Measurements from ENCODE around the gene SORT1. TPM values are rescaled to one million over a fixed set of nuclear protein-coding genes. Genes with fewer than 3 reads are reported as not detected.

SORT1 gene
- polyA plus RNA-seq, 1 of the 3 experiments (the other 2 are of a cell fraction): 8.5 TPM

- Histone ChIP-seq H3K27me3 (ENCODE audit: insufficient read depth) (no peaks in the 10 kb centered on the region), H3K27ac (ENCODE audit: low read depth in 2 of 2, low read length in 1 of 2) (no peak overlapping the region), H3K4me3 (ENCODE audit: low read depth in 2 of 2, low read length in 1 of 2) (no peak overlapping the region), H4K20me1 (ENCODE audit: insufficient read depth) (no peaks in the 10 kb centered on the region), H3K9me2 (no peaks in the 10 kb centered on the region), H3K79me2 (ENCODE audit: insufficient read depth) (no peaks in the 10 kb centered on the region), H3K4me2 (no peak overlapping the region), H3K9ac (no peak overlapping the region), H2AFZ (ENCODE audit: low read depth) (no peak overlapping the region), H3F3A (replicated peaks; ENCODE audit: insufficient read depth) (peaks cover 9% of the 10 kb centered on the region), H3K4me1 (ENCODE audit: control insufficient read depth in 1 of 2, insufficient read depth in 2 of 2, low read depth in 1 of 2, low read length in 1 of 2) (peaks cover 9 to 20% of the 10 kb centered on the region in 2 experiments), H3K36me3 (replicated peaks in 1 of 2; ENCODE audit: control insufficient read depth in 1 of 2, insufficient read depth in 2 of 2, low read length in 1 of 2) (no peaks in the 10 kb centered on the region), H3K9me3 (no peaks in the 10 kb centered on the region)
- DNase-seq: no peak
- TF ChIP-seq RFX5 (IDR thresholded peaks at IDR 0.05; ENCODE audit: low read length) (no peak), ELF1 (IDR thresholded peaks at IDR 0.05) (no peak), EZH2phosphoT487 (IDR thresholded peaks at IDR 0.05; ENCODE audit: borderline replicate concordance, low read depth) (no peak), CTCF (IDR thresholded peaks at IDR 0.05) (no peak), YY1 (IDR thresholded peaks at IDR 0.05; ENCODE audit: low read depth) (no peak), REST (IDR thresholded peaks at IDR 0.05; ENCODE audit: low read depth, low read length) (no peak), MEF2A (IDR thresholded peaks at IDR 0.05; ENCODE audit: borderline replicate concordance, low read depth) (no peak), TCF12 (IDR thresholded peaks at IDR 0.05) (no peak), EP300 (IDR thresholded peaks at IDR 0.05; ENCODE audit: borderline replicate concordance in 1 of 2, low read depth in 1 of 2, low read length in 1 of 2) (no peak), FOSL2 (IDR thresholded peaks at IDR 0.05; ENCODE audit: borderline replicate concordance, low read depth) (no peak), RCOR1 (IDR thresholded peaks at IDR 0.05; ENCODE audit: low read length) (no peak), GABPA (IDR thresholded peaks at IDR 0.05; ENCODE audit: low read depth) (no peak), PBX3 (IDR thresholded peaks at IDR 0.05) (no peak), FOXJ3 (CRISPR knock-in tag; IDR thresholded peaks at IDR 0.05) (no peak), JUND (IDR thresholded peaks at IDR 0.05) (no peak), IRF3 (IDR thresholded peaks at IDR 0.05; ENCODE audit: low read depth, low read length) (no peak), NFIC (IDR thresholded peaks at IDR 0.05; ENCODE audit: borderline replicate concordance) (no peak), MAX (IDR thresholded peaks at IDR 0.05; ENCODE audit: low read depth) (no peak), MXI1 (IDR thresholded peaks at IDR 0.05; ENCODE audit: low read depth, low read length) (no peak)
- 79% methylated on average over 5 of the region's 5 CpGs for WGBS (ENCODE audit: low lambda C conversion rate)
- ChIA-PET POLR2A (no interaction called here), CTCF (no interaction called here)
Measured at GRCh38 chr1:109301874-109302273, 95.8 kb downstream of the SORT1 start.
